ENCODE data around the gene ZNF672. TPM values are rescaled to one million over a fixed set of nuclear protein-coding genes. Genes with fewer than 3 reads are reported as not detected.
A peak's percentile ranks its signal among the peaks of the same experiment; 100 is the strongest.

The ZNF672 gene
- total and polyA plus RNA-seq, 2 of the 13 experiments (the other 11 are each of a cell fraction or from before 2014, with no cell fraction given), result 17.2 to 22.9 TPM

DNA sequence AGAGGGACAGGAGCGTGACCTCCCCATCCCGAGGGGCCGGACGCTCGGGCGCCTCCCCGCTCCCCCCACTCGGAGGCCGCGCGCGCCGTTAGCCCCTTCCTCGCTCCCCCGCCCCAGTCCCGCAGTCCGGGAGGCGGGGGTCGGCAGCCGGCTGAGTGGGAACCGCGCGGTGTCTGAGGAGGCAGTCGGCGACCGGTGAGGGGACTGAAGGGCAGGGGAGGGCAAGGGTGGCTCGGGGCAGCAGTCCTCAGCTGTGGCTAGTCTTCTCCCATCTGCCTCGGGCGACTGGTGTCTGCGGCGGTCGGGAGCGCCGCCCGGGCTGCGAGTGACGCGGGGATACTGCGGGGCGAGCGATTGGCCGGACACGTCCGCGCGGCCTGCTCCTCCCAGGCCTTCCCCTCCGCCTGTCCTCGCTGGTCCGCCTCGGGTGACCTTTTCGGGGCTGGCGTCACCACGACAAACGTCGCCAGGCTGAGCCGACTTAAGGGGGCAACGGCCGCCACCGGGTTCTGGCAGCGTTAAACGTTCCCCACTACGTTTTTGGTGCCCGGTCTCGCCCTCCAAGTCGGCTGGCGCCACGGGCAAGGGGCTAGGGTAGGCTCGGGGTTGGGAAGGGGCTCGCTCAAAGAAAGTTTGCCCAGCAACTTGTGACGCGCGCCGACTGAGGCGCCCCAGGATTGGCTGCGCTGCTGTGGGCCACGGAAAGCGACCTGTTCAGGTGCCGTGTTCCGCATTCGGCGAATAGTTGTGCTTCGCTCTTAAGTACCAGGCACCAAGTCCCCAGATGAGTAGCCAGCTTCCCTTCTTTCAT is 538 bp downstream of the ZNF672 start (continued):
- TF ChIP-seq, protein P1, sequence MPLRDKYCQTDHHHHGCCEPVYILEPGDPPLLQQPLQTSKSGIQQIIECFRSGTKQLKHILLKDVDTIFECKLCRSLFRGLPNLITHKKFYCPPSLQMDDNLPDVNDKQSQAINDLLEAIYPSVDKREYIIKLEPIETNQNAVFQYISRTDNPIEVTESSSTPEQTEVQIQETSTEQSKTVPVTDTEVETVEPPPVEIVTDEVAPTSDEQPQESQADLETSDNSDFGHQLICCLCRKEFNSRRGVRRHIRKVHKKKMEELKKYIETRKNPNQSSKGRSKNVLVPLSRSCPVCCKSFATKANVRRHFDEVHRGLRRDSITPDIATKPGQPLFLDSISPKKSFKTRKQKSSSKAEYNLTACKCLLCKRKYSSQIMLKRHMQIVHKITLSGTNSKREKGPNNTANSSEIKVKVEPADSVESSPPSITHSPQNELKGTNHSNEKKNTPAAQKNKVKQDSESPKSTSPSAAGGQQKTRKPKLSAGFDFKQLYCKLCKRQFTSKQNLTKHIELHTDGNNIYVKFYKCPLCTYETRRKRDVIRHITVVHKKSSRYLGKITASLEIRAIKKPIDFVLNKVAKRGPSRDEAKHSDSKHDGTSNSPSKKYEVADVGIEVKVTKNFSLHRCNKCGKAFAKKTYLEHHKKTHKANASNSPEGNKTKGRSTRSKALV (CRISPR knock-in tag; IDR thresholded peaks at IDR 0.05), result no peak
- TF ChIP-seq TERF1 (CRISPR knock-in tag; IDR thresholded peaks at IDR 0.05) (0 out of 2 replicates have a peak, but pooled peaks have one; percentile 84), TCF7 (IDR thresholded peaks at IDR 0.05; ENCODE audit: low read depth) (no peak), ZKSCAN5 (CRISPR knock-in tag; IDR thresholded peaks at IDR 0.05) (no peak), FOXA3 (CRISPR knock-in tag; IDR thresholded peaks at IDR 0.05) (no peak), ZNF251 (CRISPR knock-in tag; IDR thresholded peaks at IDR 0.05) (no peak), SIX1 (CRISPR knock-in tag; IDR thresholded peaks at IDR 0.05; ENCODE audit: borderline replicate concordance) (no peak), ZFP36L2 (CRISPR knock-in tag; IDR thresholded peaks at IDR 0.05) (peak; percentile 61; the same call in 1 of the 2 replicates), IRF2 (CRISPR knock-in tag; IDR thresholded peaks at IDR 0.05) (no peak), ZNF549 (CRISPR knock-in tag; IDR thresholded peaks at IDR 0.05) (no peak), ZNF775 (CRISPR knock-in tag; IDR thresholded peaks at IDR 0.05; ENCODE audit: borderline replicate concordance) (no peak), ZSCAN25 (CRISPR knock-in tag; IDR thresholded peaks at IDR 0.05) (peak; percentile 46; the same call in 1 of the 2 replicates), KLF13 (CRISPR knock-in tag; IDR thresholded peaks at IDR 0.05) (0 out of 2 replicates have a peak, but pooled peaks have one; percentile 58), ZNF615 (CRISPR knock-in tag; IDR thresholded peaks at IDR 0.05; ENCODE audit: borderline replicate concordance) (peak; percentile 33; the same call in 1 of the 2 replicates), ELF1 (CRISPR knock-in tag; IDR thresholded peaks at IDR 0.05) (0 out of 2 replicates have a peak, but pooled peaks have one; percentile 63), SMAD3 (CRISPR knock-in tag; IDR thresholded peaks at IDR 0.05) (no peak), TCF7L2 (IDR thresholded peaks at IDR 0.05; ENCODE audit: low read depth, low read length) (no peak), MBNL3 (CRISPR knock-in tag; conservative IDR thresholded peaks at IDR 0.05) (no peak)
- TF ChIP-seq, protein P2, sequence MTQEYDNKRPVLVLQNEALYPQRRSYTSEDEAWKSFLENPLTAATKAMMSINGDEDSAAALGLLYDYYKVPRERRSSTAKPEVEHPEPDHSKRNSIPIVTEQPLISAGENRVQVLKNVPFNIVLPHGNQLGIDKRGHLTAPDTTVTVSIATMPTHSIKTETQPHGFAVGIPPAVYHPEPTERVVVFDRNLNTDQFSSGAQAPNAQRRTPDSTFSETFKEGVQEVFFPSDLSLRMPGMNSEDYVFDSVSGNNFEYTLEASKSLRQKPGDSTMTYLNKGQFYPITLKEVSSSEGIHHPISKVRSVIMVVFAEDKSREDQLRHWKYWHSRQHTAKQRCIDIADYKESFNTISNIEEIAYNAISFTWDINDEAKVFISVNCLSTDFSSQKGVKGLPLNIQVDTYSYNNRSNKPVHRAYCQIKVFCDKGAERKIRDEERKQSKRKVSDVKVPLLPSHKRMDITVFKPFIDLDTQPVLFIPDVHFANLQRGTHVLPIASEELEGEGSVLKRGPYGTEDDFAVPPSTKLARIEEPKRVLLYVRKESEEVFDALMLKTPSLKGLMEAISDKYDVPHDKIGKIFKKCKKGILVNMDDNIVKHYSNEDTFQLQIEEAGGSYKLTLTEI (CRISPR knock-in tag; conservative IDR thresholded peaks at IDR 0.05), result no peak
- TF ChIP-seq, protein P3, sequence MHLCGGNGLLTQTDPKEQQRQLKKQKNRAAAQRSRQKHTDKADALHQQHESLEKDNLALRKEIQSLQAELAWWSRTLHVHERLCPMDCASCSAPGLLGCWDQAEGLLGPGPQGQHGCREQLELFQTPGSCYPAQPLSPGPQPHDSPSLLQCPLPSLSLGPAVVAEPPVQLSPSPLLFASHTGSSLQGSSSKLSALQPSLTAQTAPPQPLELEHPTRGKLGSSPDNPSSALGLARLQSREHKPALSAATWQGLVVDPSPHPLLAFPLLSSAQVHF (CRISPR knock-in tag; IDR thresholded peaks at IDR 0.05), result peak; percentile 66; the same call in 1 of the 2 replicates
- TF ChIP-seq, protein P4, sequence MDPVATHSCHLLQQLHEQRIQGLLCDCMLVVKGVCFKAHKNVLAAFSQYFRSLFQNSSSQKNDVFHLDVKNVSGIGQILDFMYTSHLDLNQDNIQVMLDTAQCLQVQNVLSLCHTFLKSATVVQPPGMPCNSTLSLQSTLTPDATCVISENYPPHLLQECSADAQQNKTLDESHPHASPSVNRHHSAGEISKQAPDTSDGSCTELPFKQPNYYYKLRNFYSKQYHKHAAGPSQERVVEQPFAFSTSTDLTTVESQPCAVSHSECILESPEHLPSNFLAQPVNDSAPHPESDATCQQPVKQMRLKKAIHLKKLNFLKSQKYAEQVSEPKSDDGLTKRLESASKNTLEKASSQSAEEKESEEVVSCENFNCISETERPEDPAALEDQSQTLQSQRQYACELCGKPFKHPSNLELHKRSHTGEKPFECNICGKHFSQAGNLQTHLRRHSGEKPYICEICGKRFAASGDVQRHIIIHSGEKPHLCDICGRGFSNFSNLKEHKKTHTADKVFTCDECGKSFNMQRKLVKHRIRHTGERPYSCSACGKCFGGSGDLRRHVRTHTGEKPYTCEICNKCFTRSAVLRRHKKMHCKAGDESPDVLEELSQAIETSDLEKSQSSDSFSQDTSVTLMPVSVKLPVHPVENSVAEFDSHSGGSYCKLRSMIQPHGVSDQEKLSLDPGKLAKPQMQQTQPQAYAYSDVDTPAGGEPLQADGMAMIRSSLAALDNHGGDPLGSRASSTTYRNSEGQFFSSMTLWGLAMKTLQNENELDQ (CRISPR knock-in tag; IDR thresholded peaks at IDR 0.05; ENCODE audit: borderline replicate concordance), result no peak

All from HepG2 (cell line).